GM18511 (cell line): ENCODE measurements around the gene CYLD.

Source experiments
- ATAC-seq: cut with Tn5 transposase; IDR thresholded peaks from one replicate; pipeline ENCODE4 v1.9.1; 2021; ENCODE audit warnings: mild to moderate bottlenecking, moderate library complexity; ENCODE audit not compliant: unreplicated experiment

Gene CYLD

DNA sequence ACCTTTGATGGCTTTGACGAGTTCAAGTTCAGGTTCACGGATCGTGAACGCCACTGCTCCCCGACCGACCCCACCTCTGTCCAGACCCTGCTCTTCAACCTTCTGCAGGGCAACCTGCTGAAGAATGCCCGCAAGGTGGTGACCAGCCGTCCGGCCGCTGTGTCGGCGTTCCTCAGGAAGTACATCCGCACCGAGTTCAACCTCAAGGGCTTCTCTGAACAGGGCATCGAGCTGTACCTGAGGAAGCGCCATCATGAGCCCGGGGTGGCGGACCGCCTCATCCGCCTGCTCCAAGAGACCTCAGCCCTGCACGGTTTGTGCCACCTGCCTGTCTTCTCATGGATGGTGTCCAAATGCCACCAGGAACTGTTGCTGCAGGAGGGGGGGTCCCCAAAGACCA, 30.8 kb upstream of the CYLD start:
- ATAC-seq: no peak

DNA sequence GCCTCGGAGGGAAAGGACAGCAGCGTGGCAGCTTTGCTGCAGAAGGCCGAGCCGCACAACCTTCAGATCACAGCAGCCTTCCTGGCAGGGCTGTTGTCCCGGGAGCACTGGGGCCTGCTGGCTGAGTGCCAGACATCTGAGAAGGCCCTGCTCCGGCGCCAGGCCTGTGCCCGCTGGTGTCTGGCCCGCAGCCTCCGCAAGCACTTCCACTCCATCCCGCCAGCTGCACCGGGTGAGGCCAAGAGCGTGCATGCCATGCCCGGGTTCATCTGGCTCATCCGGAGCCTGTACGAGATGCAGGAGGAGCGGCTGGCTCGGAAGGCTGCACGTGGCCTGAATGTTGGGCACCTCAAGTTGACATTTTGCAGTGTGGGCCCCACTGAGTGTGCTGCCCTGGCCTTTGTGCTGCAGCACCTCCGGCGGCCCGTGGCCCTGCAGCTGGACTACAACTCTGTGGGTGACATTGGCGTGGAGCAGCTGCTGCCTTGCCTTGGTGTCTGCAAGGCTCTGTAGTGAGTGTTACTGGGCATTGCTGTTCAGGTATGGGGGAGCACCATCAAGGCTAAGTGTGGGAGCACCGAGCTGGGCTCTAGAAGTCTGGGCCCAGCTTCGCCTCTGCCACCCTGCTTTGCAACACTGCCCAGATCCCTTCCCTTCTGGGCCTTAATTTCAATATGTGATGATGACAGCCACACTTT, 29.9 kb upstream of the CYLD start:
- no peak for ATAC-seq

DNA sequence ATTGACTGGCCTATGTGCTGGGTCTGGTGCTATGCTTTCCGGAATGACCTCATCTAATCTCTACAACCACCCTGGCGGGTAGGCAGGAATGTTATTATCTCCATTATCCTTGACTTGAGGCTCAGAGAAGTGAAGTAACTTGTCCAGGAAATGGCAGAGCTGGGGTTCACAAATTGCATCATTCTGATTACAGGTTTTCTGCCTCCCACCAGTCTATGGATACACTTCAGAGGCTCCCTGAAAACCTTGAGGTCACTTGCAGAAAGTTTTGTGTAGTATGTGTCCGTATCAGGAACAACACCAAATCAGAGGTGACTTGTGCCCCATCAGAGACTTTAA, 29.4 kb upstream of the CYLD start:
- ATAC-seq: no peak

DNA sequence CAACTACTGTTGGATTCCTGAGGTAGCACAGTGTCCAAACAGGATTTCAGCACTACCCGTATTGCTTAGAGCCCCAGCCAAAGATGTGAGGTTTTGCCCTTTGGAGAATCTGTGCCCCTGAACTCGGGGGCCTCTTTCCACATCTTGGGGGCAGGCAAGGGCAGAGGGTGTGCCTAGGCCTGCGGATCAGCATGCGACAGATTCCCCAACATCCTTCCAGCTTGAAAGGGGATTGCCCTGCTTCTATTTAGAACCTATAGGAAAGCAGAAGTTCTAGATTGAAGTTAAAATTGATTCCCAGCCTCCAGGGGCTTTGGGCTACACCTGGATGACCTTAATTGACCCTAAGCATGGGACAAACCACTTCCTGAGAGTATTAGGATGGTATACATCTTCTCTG, 28.9 kb upstream of the CYLD start:
- ATAC-seq: no peak

DNA sequence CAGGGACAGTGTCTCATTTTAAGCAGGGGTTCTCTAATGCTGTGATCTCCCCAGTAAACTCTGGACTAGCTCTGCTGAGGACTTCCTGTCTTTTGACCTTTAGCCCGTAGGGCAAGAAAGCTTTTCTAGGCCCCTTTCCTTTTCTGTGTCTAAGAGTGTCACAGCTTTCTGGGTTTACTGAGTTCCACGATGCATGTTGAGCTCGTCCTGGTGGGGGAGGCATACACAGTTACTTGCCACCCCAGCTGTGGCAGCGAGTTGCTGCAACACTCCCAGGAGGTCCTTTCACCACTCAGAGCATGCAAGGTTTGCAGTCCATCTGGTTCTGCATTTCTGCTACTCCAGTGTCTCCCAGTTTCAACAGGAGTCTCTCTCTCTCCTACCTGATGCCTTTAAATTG, 24.8 kb upstream of the CYLD start:
- no peak for ATAC-seq

DNA sequence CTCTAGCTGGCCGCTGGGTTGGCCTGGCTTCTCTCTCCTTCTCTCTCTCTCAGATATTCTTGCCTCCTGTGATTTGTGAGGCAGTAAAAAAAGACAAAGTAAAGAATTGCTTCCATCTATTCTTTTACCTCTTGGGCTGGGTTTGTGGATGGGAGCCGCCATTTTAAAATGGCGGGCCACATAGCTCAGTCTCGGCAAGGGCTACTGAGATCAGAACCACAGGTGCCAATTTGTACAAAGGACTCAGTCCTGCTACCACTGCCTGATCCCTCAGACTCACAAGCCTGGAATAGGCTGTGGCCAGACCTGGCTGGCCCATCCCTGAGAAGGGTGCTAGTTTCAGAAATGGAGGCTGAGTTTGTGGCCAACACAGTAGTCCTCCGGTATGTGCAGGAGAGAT, 24.4 kb upstream of the CYLD start:
- no peak for ATAC-seq

DNA sequence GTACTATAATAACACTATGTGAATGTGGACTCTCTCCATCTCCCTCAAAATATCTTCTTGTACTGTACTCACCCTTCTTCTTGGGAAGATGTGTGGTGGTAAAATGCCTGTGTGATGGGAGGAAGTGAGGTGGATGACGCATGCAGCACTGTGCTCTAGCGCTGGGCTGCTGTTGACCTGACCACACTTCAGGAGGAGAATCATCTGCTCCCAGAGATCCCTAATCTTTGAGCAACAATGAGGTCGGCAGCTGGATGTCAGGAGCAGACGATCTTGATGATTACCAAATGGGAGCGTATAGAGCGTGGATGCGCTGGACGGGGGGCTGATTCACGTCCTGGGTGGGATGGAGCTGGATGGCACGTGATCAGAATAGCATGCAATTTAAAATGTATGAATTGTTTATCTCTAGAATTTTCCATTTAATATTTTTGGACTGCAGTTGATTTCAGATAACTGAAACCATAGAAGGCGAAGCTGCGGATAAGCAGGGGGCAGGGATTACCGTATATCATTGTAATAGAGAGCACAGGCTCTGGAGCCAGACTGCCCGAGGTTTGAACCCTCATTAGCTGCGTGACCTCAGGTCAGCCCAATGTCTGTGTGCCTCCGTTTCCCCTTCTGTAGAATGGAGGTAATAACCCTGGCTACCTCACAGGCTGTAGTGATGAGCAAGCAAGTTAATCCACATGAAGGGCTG, 23.7 kb upstream of the CYLD start:
- ATAC-seq: no peak

DNA sequence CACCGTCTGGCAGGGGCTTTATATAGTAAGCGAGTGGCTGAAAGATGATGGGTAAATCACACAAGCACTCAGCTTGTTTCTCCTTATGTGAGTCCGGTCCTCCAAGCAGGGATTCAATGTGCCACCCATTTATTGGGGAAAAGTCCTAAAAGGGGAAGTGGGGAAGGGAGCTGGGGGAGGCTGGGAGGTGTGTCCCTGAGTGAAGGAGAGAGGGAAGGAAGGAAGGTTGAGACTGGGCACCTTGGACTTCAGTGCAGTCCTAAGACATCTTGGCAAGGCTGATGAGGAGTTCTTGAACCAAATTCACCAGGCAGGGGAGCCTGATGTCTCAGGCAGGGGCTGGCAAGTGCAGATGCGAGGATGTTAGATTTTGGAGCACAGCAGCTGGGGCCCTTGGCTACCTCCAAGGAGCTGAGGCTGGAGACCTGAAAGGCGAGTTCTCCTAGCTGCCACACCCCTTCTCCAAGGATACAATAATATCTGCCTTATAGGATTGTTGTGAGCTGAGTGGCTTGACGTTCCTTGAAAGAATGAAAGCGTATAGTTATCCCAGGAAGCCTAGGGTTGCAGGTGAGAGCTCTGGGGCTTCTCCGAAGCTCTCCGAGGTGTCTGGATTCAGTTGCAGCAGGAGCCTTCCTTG, 23.0 kb upstream of the CYLD start:
- ATAC-seq: no peak

DNA sequence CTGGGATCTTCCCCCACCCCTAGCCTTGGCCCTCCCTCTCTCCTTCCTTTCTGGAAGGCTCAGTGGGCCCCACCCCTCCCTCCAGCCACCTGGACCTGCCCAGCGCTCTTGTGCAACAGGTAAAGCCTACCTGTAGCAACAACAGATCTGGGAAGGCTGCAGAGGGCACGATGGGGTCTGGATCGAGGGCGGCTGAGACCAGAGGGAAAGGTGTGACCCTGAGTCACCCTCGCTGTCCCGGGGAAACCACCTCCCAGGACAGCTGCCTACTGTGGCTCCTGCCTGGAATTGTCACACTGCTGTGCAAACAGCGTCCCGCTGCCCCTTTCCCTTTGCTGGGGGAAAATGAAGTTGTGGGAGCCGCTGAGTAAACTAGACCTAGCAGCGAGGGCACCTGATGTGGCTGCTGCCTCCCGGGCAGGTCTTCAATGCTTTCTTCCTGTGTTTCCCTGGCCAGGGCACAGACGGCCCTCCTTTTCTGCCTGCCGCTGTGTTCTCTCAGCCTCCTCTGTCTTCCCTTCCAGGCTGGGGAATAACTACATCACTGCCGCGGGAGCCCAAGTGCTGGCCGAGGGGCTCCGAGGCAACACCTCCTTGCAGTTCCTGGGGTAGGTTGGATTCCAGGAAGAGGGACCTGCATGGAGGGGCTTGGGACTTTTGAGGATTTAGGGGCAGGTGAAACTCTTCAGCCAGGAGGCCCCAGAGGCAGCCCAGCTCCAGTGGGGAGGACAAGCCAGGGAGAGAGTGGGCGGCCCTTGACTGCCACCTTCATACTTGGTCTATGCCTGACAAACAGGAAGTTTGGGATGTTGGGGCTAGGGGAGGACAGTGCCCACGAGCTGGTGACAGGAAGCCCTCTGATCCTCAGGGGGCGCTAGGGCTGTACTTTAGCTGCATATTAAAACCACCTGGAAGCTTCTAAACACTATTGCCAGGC, 22.2 kb upstream of the CYLD start:
- no peak for ATAC-seq

DNA sequence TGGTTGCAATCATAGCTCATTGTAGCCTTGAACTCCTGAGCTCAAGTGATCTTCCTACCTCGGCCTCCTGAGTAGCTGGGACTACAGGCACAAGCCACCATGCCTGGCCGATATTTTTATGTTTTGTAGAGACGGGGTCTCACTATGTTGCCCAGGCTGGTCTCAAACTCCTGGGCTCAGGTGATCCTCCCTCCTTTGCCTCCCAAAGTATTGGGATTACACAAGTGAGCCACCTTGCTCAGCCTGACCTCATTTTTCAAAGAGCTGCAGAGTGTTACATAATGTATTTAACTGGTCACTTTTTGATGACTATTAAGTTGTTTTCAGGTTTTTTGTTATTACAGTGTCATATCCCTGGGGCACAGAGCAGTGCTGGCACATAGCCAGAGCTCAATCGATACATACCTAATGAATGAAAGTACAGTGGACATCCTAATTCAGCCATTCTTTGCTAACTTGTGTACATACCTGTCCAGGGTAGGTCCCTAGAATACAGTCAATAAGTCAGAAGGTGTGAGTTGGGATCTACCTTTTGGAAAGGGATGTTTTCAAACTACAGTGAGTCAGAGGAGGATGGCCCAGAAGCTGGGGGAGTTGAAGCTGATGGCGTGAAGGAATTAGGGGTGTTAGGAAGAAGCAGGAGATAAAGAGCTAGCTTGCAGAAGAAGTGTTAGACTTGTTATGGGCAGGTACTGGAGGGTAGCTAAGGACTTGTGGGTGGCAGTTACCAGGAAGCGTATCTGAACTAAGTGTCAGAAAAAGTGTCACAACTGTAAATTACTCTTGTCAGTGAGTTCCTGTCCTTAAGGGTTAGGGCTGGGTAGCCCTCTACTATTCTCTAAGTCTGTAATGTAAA, 20.1 kb upstream of the CYLD start:
- ATAC-seq: no peak

DNA sequence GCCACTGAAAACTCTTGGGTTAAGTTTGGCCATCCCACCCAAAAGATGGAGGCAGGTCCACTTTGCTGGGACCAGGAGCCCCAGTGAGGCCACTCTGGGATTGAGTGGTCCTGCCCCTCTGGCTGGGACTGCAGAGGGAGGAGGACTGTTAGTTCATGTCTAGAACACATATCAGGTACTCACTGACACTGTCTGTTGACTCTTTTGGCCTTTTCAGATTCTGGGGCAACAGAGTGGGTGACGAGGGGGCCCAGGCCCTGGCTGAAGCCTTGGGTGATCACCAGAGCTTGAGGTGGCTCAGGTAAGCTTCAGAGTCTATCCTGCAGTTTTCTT, 19.5 kb upstream of the CYLD start:
- no peak for ATAC-seq

DNA sequence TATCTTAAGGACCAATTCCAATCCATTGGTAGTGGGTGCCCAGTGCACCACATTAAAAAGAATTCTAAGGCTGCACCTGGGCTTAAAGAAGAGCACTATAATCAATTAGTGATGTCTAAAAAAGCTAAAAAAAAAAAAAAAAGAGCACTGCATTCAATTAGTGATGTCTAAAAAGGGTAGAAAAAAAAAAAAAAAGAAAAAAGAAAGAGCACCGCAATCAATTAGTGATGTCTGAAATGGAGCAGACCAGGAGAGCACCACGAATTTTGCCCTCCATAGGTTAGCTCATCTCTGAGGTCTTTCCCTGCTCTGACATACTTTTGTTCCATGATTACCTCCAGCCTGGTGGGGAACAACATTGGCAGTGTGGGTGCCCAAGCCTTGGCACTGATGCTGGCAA, 18.9 kb upstream of the CYLD start:
- ATAC-seq: no peak

DNA sequence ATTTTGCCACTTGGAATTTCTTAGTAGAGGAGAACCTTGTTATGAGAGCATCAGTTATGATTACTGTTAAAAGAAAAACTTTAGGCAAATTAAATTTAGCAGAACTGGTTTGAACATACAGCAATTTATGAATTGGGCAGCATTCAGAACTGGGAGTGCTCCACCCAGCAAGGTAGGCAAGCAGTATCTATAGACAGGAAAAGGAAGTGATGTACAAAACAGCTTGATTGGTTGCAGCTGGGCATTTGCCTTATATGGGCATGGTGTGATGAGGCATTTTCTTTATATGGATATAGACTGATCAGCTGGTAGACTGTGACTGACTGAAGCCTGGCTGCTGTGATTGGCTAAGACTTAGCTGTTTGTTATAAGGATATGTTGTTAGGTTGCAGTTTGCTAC, 17.6 kb upstream of the CYLD start:
- ATAC-seq: no peak

DNA sequence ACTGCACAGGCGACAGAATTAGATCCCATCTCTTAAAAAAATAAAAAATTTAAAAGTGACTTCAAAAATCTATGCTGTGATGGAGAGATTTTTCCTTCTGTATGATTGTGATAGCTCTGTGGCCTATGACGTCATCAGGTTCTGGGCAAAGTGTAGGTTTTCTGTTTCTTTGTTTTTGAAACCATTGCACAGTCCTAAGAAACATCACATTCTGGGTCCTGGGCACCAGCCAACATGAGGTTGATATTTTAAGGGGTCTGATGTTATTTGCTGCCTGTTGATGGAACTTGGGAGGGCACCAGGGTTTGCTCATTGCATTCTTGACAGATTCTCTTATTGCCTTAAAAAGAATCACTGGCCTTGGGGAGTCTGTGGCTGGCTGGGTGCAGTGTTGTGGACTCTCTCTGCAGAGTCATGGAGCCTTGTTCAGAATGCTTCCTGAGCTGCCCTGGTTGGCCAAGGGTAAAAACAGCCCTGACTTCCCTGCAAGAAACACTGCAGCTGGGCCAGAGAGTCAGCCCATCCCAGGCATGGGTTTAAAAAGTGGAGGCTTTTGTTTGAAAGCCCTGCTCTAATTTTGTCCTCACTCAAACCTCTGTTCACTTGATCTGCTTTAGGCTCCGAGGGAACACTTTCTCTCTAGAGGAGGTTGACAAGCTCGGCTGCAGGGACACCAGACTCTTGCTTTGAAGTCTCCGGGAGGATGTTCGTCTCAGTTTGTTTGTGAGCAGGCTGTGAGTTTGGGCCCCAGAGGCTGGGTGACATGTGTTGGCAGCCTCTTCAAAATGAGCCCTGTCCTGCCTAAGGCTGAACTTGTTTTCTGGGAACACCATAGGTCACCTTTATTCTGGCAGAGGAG, 10.5 kb upstream of the CYLD start:
- ATAC-seq: no peak

DNA sequence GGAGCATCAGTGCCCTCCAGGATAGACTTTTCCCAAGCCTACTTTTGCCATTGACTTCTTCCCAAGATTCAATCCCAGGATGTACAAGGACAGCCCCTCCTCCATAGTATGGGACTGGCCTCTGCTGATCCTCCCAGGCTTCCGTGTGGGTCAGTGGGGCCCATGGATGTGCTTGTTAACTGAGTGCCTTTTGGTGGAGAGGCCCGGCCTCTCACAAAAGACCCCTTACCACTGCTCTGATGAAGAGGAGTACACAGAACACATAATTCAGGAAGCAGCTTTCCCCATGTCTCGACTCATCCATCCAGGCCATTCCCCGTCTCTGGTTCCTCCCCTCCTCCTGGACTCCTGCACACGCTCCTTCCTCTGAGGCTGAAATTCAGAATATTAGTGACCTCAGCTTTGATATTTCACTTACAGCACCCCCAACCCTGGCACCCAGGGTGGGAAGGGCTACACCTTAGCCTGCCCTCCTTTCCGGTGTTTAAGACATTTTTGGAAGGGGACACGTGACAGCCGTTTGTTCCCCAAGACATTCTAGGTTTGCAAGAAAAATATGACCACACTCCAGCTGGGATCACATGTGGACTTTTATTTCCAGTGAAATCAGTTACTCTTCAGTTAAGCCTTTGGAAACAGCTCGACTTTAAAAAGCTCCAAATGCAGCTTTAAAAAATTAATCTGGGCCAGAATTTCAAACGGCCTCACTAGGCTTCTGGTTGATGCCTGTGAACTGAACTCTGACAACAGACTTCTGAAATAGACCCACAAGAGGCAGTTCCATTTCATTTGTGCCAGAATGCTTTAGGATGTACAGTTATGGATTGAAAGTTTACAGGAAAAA, 9.7 kb upstream of the CYLD start:
- no peak for ATAC-seq

DNA sequence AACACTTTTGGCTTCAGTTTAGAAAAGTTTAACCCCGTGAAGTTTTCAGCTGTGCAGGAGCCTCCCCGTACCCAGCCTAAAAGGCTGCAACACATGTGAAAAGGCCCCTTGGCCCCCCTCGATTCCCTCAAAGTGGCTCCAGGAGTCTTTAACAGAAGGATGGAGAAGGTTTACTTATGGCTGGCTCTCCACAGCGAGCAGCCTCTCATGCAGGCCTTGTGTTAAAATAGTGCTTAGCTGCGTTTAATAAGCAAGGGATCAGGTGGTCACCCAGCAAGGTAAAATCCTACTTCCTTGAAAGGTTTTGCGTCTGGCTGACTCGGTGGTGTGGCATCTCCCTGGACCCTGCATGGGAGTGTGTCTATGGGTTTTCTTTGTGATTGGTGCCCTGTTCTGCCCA, 8.4 kb upstream of the CYLD start:
- ATAC-seq: no peak

DNA sequence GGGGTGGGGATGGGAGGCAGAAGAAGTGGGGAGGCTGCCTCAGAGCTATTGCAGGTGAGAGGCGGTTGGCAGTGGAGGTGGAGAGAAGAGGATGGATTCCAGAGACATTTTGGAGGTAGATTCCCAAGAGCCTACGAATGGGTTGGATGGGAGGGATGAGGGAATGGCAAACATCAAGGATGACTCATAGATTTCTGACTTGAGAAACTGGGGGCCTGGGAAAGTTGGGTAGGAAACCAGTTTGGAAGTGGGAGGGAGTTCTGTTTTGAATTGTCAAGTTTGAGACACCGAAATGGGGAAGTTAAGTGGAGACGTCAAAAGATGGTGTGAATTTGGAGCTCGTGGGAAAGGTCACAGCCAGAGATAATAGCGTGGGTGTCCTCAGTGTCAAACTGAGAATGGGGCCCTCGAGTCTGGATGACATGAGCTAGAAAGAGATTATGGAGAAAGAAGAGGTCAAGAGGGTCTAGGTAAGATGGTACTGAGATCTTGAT, 6.2 kb upstream of the CYLD start:
- ATAC-seq: peak; percentile 79

DNA sequence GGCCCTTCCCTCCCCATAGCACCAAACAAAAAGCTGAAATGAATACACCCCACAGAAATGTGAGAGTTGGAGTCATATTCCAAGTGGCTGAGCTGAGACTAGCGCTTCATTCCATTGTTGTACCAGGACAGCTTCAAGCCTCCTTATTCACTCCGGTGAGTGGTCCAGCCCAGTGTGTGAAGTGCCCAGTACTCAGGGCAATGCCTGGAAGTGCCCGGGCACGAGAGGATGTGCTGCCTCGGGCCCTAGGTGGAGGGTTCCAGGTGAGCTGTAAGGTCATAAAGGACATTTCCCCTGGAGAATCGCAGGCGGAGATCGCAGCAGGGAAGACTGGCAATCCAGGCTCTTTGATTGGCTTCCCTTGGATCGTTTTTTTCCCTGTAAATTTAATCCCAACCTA, 5.4 kb upstream of the CYLD start:
- no peak for ATAC-seq
